GM23248 (cell line): ENCODE measurements around the gene SLC25A34. TPM values are rescaled to one million over a fixed set of nuclear protein-coding genes. Genes with fewer than 3 reads are reported as not detected.

Source experiments
- DNase-seq: peaks from one replicate; pipeline ENCODE4 v3.0.0-alpha.2; 2015
- H2AFZ ChIP-seq: fragments of 200-600 bp; sonication (generic); 2 replicates; pipeline ENCODE4 v1.6.1; 2016; ENCODE audit warnings: antibody characterized with exemption
- H3F3A ChIP-seq: fragments of 200-600 bp; sonication (generic); 2 replicates; pipeline ENCODE4 v1.6.1; 2016; ENCODE audit warnings: mild to moderate bottlenecking, antibody characterized with exemption, mixed run types; ENCODE audit not compliant: insufficient read depth
- H3K27ac ChIP-seq: fragments of 200-600 bp; sonication (generic); 2 replicates; pipeline ENCODE4 v1.5.1; 2016; ENCODE audit warnings: mild to moderate bottlenecking
- H3K27me3 ChIP-seq: fragments of 200-600 bp; sonication (generic); replicated peaks from 2 replicates; pipeline ENCODE4 v1.6.1; 2016; ENCODE audit warnings: mild to moderate bottlenecking; ENCODE audit not compliant: insufficient read depth
- H3K36me3 ChIP-seq: fragments of 200-600 bp; sonication (generic); 2 replicates; pipeline ENCODE4 v1.6.1; 2016; ENCODE audit warnings: low read depth, mild to moderate bottlenecking
- H3K4me1 ChIP-seq: fragments of 200-600 bp; sonication (generic); 2 replicates; pipeline ENCODE4 v1.6.1; 2016; ENCODE audit warnings: mild to moderate bottlenecking; ENCODE audit not compliant: insufficient read depth
- H3K4me2 ChIP-seq: fragments of 200-600 bp; sonication (generic); one replicate; pipeline ENCODE4 v1.6.1; 2016; ENCODE audit warnings: mild to moderate bottlenecking; ENCODE audit not compliant: unreplicated experiment
- H3K4me3 ChIP-seq: fragments of 200-600 bp; sonication (generic); 2 replicates; pipeline ENCODE4 v1.5.1; 2016; ENCODE audit warnings: mild to moderate bottlenecking
- H3K79me2 ChIP-seq: fragments of 200-600 bp; sonication (generic); 2 replicates; pipeline ENCODE4 v1.6.1; 2016; ENCODE audit warnings: mild to moderate bottlenecking; ENCODE audit not compliant: insufficient read depth
- H3K9ac ChIP-seq: fragments of 200-600 bp; sonication (generic); 2 replicates; pipeline ENCODE4 v1.6.1; 2016; ENCODE audit warnings: mild to moderate bottlenecking
- H3K9me2 ChIP-seq: fragments of 200-600 bp; sonication (generic); 2 replicates; pipeline ENCODE4 v1.6.1; 2016; ENCODE audit warnings: mixed run types, mild to moderate bottlenecking, moderate library complexity; ENCODE audit not compliant: insufficient read depth
- H3K9me3 ChIP-seq: fragments of 200-600 bp; sonication (generic); one replicate; pipeline ENCODE4 v1.6.1; 2017; ENCODE audit warnings: low read depth
- H4K20me1 ChIP-seq: fragments of 200-600 bp; sonication (generic); 2 replicates; pipeline ENCODE4 v1.6.0; 2016; ENCODE audit not compliant: insufficient read depth
- EZH2 ChIP-seq: fragments of 200-600 bp; sonication (generic); IDR thresholded peaks from 2 replicates; pipeline ENCODE4 v1.6.1; 2018; ENCODE audit warnings: antibody characterized with exemption, mild to moderate bottlenecking; ENCODE audit not compliant: insufficient read depth, poor library complexity, severe bottlenecking
- EZH2phosphoT487 ChIP-seq: fragments of 200-600 bp; sonication (generic); IDR thresholded peaks from 2 replicates; pipeline ENCODE4 v1.6.1; 2018; ENCODE audit warnings: antibody characterized with exemption, moderate library complexity, mild to moderate bottlenecking, low read depth; ENCODE audit not compliant: insufficient read depth
- WGBS, 2 experiments: methylation state at CpG; one replicate each; pipeline ENCODE4 v1.1.6; 2015 to 2017; ENCODE audit warnings: low lambda C conversion rate in 2 of 2, low coverage in 1 of 2; ENCODE audit errors: missing lambda C conversion rate in 2 of 2; 5-methylcytosine and 5-hydroxymethylcytosine counted together
- in situ Hi-C: fragments of 300-500 bp; cut with MboI; formaldehyde crosslinking; loops from 2 replicates; pipeline ENCODE4 v1.15.0; 2020
- polyA plus RNA-seq: library from polyadenylated mRNA; unstranded; fragments of >200 nt; fragmentation: Nextera tagmentation; extraction: Ambion mirVana; gene quantifications from 2 replicates; pipeline ENCODE4 v1.2.1, GENCODE V29; 2016
- total RNA-seq: library from RNA; depleted of rRNA; stranded (reverse); fragments of >200 nt; shearing (Covaris generic); gene quantifications from 2 replicates; pipeline ENCODE4 v1.2.3, GENCODE V29; 2014

The SLC25A34 gene
- total and polyA plus RNA-seq, 2 experiments from 2014 or later = 0.20 to 0.54 TPM

- Histone ChIP-seq H4K20me1 (no peaks in the 10 kb centered on the region), H3K4me1 (peaks cover 23% of the 10 kb centered on the region), H3K4me3 (peak overlapping the region; percentile 77), H3K9ac (peak overlapping the region; percentile 37), H3F3A (peaks cover 5% of the 10 kb centered on the region), H3K79me2 (peaks cover 45% of the 10 kb centered on the region), H2AFZ (peak overlapping the region; percentile 1; the same call in 1 of the 2 replicates), H3K36me3 (no peaks in the 10 kb centered on the region), H3K9me3 (no peaks in the 10 kb centered on the region), H3K9me2 (no peaks in the 10 kb centered on the region), H3K27ac (peak overlapping the region; percentile 23), H3K27me3 (no peaks in the 10 kb centered on the region), H3K4me2 (peak overlapping the region; percentile 67)
- TF ChIP-seq EZH2 (no peak), EZH2phosphoT487 (no peak)
- peak; percentile 74 for DNase-seq
- 47 to 60% methylated on average over 9 to 12 of the region's 12 CpGs for WGBS, 2 experiments
- in situ Hi-C loops = no loop called here
These were observed 24.6 kb downstream of the SLC25A34 start for GRCh38 chr1:15760520-15761211.

- no peak overlapping the region for H3K4me2 ChIP-seq
- H3K9me2 ChIP-seq = no peaks in the 10 kb centered on the region
- peaks cover 26% of the 10 kb centered on the region for H3K4me1 ChIP-seq
- in situ Hi-C loops = no loop called here
- H3K27me3 ChIP-seq = no peaks in the 10 kb centered on the region
- H4K20me1 ChIP-seq = no peaks in the 10 kb centered on the region
- peaks cover 45% of the 10 kb centered on the region for H3K79me2 ChIP-seq
- no peaks in the 10 kb centered on the region for H3K9me3 ChIP-seq
- 93% methylated on average over 8 of the region's 8 CpGs for WGBS, 2 experiments
- no peak overlapping the region for H2AFZ ChIP-seq
- peaks cover 5% of the 10 kb centered on the region for H3F3A ChIP-seq
- no peak overlapping the region for H3K4me3 ChIP-seq
- no peak overlapping the region for H3K27ac ChIP-seq
- H3K36me3 ChIP-seq = no peaks in the 10 kb centered on the region
- TF ChIP-seq EZH2 (no peak), EZH2phosphoT487 (no peak)
- no peak for DNase-seq
- H3K9ac ChIP-seq = no peak overlapping the region
These were observed 25.5 kb downstream of the SLC25A34 start for GRCh38 chr1:15761366-15762128.

GRCh38 chr1:15762546-15762945 is 26.5 kb downstream of the SLC25A34 start:
- H3K27ac ChIP-seq = no peak overlapping the region
- H3K4me3 ChIP-seq = no peak overlapping the region
- peaks cover 5% of the 10 kb centered on the region for H3F3A ChIP-seq
- TF ChIP-seq EZH2 = no peak
- no peak for TF ChIP-seq EZH2phosphoT487
- DNase-seq = no peak
- no peaks in the 10 kb centered on the region for H4K20me1 ChIP-seq
- no peak overlapping the region for H3K9ac ChIP-seq
- in situ Hi-C loops = no loop called here
- no peak overlapping the region for H2AFZ ChIP-seq
- no peak overlapping the region for H3K4me2 ChIP-seq
- H3K4me1 ChIP-seq = peaks cover 26% of the 10 kb centered on the region
- H3K36me3 ChIP-seq = no peaks in the 10 kb centered on the region; the same call in 1 of the 2 replicates
- no peaks in the 10 kb centered on the region for H3K27me3 ChIP-seq
- H3K9me3 ChIP-seq = no peaks in the 10 kb centered on the region
- WGBS, 2 experiments = 69 to 74% methylated on average over 10 of the region's 10 CpGs
- no peaks in the 10 kb centered on the region for H3K9me2 ChIP-seq
- H3K79me2 ChIP-seq = peaks cover 45% of the 10 kb centered on the region

GRCh38 chr1:15764269-15764764 is 28.3 kb downstream of the SLC25A34 start:
- H3K9me3 ChIP-seq = no peaks in the 10 kb centered on the region
- peaks cover 21% of the 10 kb centered on the region for H3K4me1 ChIP-seq
- H3K9me2 ChIP-seq = no peaks in the 10 kb centered on the region
- H3K36me3 ChIP-seq = peaks cover 9% of the 10 kb centered on the region; the same call in 1 of the 2 replicates
- no peak overlapping the region for H2AFZ ChIP-seq
- H3K79me2 ChIP-seq = peaks cover 40% of the 10 kb centered on the region
- H3K4me3 ChIP-seq = no peak overlapping the region
- H3K27ac ChIP-seq = no peak overlapping the region
- no peak overlapping the region for H3K4me2 ChIP-seq
- in situ Hi-C loops = no loop called here
- H3K27me3 ChIP-seq = no peaks in the 10 kb centered on the region
- TF ChIP-seq EZH2 = no peak
- TF ChIP-seq EZH2phosphoT487 = no peak
- no peak overlapping the region for H3K9ac ChIP-seq
- H3F3A ChIP-seq = peaks cover 5% of the 10 kb centered on the region; the same call in 1 of the 2 replicates
- DNase-seq = no peak
- H4K20me1 ChIP-seq = no peaks in the 10 kb centered on the region
- WGBS, 2 experiments = 46 to 51% methylated on average over 10 of the region's 10 CpGs
